ENCODE results near the gene SS18L1. TPM values are rescaled to one million over a fixed set of nuclear protein-coding genes. Genes with fewer than 3 reads are reported as not detected.

Gene SS18L1
- total RNA-seq, 6 experiments from 2014 or later = 14.1 to 26.5 (median 23.7) TPM

DNA sequence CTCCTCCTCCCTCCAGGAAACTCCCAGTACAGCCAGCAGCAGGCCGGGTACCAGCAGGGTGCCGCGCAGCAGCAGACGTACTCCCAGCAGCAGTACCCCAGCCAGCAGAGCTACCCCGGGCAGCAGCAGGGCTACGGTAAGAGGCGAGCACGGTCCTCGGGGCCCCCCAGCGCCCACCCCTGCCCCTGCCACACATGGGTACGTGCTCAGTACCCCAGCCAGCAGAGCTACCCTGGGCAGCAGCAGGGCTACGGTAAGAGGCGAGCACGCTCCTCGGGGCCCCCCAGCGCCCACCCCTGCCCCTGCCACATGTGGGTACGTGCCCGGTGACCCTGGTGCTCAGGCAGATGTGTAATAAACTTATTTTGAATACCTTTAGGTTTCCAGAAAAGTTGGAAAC lies 29.1 kb downstream of the SS18L1 start:
- H3K27ac ChIP-seq = no peak overlapping the region
- peaks cover 0 to 41% (median 2%) of the 10 kb centered on the region in 4 donors for H3K36me3 ChIP-seq
- H3K9me3 ChIP-seq = no peaks in the 10 kb centered on the region
- H3K4me3 ChIP-seq = no peak overlapping the region
- TF ChIP-seq POLR2A (IDR thresholded peaks at IDR 0.05) = no peak
- no peak for TF ChIP-seq CTCF (IDR thresholded peaks at IDR 0.05)
- WGBS (ENCODE audit: insufficient coverage, low coverage, low lambda C conversion rate, missing lambda C conversion rate) = 98% methylated on average over 7 of the region's 18 CpGs
- intact Hi-C loops (cut with DNase I) = no loop called here
- ATAC-seq = no peak
- peaks cover 0 to 11% (median 0%) of the 10 kb centered on the region in 4 donors for H3K4me1 ChIP-seq
- no peaks in the 10 kb centered on the region for H3K27me3 ChIP-seq
- peak in 1 of 3 donors; percentile 50 for DNase-seq

GRCh38 chr20:62174021-62174804 lies 30.6 kb downstream of the SS18L1 start:
- WGBS (ENCODE audit: insufficient coverage, low coverage, low lambda C conversion rate, missing lambda C conversion rate) = 86% methylated on average over 12 of the region's 28 CpGs
- intact Hi-C loops (cut with DNase I) = no loop called here
- TF ChIP-seq CTCF (IDR thresholded peaks at IDR 0.05) (no peak), POLR2A (IDR thresholded peaks at IDR 0.05) (no peak)
- H3K27ac ChIP-seq = no peak overlapping the region
- H3K4me1 ChIP-seq = peaks cover 0 to 18% (median 0%) of the 10 kb centered on the region in 4 donors
- H3K27me3 ChIP-seq = no peaks in the 10 kb centered on the region
- no peaks in the 10 kb centered on the region for H3K9me3 ChIP-seq
- ATAC-seq (no peak), DNase-seq (peak in 1 of 3 donors; percentile 48)
- peaks cover 0 to 27% (median 2%) of the 10 kb centered on the region in 4 donors for H3K36me3 ChIP-seq
- no peak overlapping the region for H3K4me3 ChIP-seq

DNA sequence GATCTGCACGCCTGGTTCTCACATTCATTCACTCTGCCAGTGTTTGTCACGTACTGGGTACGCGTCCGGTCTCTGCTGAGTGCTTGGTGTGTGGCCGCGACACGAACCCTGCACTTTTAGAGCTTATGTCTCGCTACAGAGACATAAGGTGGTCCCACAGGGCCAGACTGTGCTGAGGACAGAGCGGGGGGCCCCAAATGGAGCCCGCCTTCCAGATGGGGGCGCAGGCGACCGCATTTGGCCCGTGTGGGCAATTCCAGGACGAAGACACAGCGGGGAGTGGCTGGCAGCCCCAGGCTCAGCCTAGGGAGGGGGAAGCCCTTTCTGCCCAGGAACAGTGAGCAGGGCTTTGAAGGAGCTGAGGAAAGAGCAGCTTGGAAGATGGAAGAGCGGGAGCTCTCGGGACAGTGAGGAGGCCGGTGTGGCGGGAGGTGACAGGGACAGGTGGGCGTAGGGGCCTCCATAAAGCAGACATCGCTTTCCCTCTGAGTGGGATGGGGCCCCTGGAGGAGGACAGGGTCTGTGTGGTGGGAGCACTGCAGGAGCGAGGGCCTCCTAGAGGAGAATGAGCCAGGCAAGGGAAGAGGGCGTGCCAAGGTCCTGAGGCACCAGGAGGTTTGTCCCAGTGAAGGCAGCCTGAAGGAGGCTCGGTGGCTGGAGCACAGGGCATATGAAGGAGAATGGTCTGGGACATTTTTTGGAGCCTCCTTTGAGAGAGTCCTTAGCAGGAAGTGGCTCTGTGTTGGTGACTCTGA lies 31.5 kb downstream of the SS18L1 start:
- DNase-seq = peak in 2 of 3 donors; percentile 11 to 39
- H3K27me3 ChIP-seq = no peaks in the 10 kb centered on the region
- ATAC-seq = no peak
- peaks cover 0 to 23% (median 2%) of the 10 kb centered on the region in 4 donors for H3K4me1 ChIP-seq
- H3K9me3 ChIP-seq = no peaks in the 10 kb centered on the region
- TF ChIP-seq CTCF (IDR thresholded peaks at IDR 0.05) (no peak), POLR2A (IDR thresholded peaks at IDR 0.05) (no peak)
- H3K27ac ChIP-seq = peak overlapping the region in 1 of 3 donors; percentile 99
- peaks cover 0 to 25% (median 2%) of the 10 kb centered on the region in 4 donors for H3K36me3 ChIP-seq
- WGBS (ENCODE audit: insufficient coverage, low coverage, low lambda C conversion rate, missing lambda C conversion rate) = 94% methylated on average over 23 of the region's 26 CpGs
- intact Hi-C loops (cut with DNase I) = no loop called here
- H3K4me3 ChIP-seq = no peak overlapping the region

DNA sequence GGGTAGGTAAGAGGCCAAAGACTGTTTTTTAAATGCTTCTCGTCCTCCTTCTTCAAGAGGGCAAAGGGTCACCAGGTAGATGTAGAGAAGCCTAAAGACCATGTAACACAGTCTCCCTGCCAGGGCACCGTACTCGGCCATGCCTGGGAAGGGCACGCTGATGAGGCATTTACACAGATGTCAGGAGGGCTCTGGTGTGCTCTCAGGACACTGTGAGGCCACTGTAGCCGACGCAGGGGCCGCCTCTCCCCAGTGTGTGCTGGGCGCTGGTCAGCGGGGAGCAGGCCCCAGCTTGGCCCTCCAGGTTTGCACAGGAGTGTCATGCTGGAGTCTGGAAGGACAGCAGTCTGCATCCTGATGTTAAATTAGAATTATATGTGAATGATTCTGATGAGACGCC lies 32.1 kb downstream of the SS18L1 start:
- peaks cover 0 to 25% (median 2%) of the 10 kb centered on the region in 4 donors for H3K36me3 ChIP-seq
- H3K9me3 ChIP-seq = no peaks in the 10 kb centered on the region
- TF ChIP-seq POLR2A (IDR thresholded peaks at IDR 0.05) (no peak), CTCF (IDR thresholded peaks at IDR 0.05) (no peak)
- H3K4me1 ChIP-seq = peaks cover 0 to 28% (median 2%) of the 10 kb centered on the region in 4 donors
- no peak overlapping the region for H3K4me3 ChIP-seq
- DNase-seq (peak in 2 of 3 donors; percentile 14 to 39), ATAC-seq (no peak)
- H3K27ac ChIP-seq = peak overlapping the region in 1 of 3 donors; percentile 99
- WGBS (ENCODE audit: insufficient coverage, low coverage, low lambda C conversion rate, missing lambda C conversion rate) = 100% methylated on average over 1 of the region's 10 CpGs
- intact Hi-C loops (cut with DNase I) = no loop called here
- H3K27me3 ChIP-seq = no peaks in the 10 kb centered on the region

Data from right lobe of liver (tissue), 6 donors.